Eye (tissue), 1 donor: ENCODE results near the gene NFAT5.
"Not testable (repeated sequence)": the region's sequence is repeated elsewhere in the genome, so short reads cannot be mapped to it uniquely, and the experiment has no call there.

Experiments
- DNase-seq: peaks from one replicate; pipeline ENCODE4 v3.0.0-alpha.2; 2015

The NFAT5 gene

DNA sequence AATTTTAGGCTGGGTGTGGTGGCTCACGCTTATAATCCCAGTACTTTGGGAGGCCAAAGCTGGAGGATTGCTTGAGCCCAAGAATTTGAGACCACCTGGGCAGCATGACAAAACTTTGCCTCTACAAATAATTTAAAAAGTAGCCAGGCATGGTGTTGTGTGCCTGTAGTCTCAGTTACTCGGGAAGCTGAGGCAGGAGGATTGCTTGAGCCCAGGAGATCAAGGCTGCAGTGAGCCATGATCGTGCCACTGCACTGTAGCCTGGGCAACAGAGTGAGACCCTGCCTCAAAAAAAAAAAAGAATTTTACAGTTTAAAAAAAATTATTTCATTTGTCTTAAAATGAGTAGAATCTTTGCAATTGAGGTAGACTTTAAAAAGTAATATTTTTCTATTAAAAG lies 78.2 kb downstream of the NFAT5 start:
- not testable (repeated sequence) for DNase-seq

DNA sequence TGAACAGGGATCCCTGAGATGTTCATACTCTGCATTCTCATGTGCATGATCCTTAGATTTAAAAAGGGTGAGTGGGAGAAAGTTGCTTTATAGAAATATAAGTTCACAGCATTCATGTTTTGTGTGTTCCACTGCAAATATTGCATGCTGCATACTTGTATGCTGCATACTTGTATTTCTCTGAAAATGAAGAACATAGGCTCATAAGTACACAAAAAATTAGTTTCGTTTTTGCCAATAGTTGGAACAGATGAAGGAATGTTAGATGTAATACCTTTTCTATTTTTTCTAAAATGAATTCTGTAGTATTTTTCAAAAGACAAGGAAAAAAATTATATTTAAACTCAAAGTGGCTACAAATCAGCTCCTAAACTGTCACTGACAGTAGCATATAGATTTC lies 79.0 kb downstream of the NFAT5 start:
- no peak for DNase-seq

DNA sequence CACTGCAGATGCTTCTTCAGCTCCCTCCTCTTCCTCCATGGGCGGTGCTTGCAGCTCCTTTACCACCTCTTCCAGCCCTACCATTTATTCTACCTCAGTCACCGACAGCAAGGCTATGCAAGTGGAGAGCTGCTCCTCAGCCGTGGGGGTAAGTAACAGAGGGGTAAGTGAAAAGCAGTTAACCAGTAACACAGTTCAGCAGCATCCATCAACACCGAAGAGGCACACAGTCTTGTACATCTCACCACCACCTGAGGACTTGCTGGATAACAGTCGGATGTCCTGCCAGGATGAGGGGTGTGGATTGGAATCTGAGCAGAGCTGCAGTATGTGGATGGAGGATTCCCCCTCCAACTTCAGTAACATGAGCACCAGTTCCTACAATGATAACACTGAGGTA lies 81.3 kb downstream of the NFAT5 start:
- DNase-seq, result no peak

DNA sequence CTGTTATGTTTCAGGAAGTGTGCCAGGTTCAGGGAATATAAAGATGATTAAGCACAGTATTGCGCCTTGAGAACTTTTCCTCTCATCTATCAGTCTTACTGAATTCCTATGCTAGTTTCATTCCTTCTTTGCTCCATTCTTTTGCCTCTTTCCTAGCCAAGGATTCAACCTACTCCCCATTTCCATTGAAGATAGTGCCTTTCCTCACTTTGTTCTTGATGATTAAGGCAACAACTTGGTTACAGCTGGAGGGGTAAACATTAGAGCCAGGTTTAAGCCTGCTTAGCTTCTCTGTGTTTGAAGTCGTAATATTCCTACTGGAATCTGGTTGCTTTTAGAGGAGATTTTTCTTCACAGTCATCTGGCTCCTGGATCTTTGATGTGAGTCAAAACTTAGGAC lies 85.5 kb downstream of the NFAT5 start:
- DNase-seq, result no peak

DNA sequence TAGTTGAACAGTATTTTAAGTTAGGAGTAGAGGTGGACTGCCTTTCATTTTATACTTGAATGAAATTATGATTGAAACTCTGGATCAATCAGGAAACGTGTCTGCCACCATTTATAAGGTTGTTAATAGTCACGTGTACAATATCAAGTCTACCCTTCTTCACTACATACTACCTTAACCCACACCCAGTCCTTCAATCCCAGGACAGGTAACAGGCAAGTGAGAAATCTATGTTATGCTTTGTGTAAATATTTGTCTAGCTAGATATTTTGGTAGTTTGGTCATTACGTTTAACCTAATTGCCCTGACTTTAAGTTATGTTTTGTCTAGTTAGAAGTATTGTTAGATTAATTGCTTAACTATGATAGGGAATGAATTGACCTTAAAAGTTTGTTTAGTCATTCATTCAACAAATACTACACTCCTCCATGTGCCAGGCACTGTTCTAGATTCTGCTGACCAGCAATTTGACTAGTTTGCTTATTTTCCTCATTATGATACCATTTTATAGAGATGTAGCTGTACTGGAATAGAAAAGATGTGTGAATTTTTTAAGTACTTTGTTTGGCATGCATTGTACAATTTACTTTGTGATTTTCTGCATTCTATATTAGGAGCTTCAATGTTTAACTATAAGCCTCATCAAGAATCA lies 88.6 kb downstream of the NFAT5 start:
- DNase-seq, result no peak

DNA sequence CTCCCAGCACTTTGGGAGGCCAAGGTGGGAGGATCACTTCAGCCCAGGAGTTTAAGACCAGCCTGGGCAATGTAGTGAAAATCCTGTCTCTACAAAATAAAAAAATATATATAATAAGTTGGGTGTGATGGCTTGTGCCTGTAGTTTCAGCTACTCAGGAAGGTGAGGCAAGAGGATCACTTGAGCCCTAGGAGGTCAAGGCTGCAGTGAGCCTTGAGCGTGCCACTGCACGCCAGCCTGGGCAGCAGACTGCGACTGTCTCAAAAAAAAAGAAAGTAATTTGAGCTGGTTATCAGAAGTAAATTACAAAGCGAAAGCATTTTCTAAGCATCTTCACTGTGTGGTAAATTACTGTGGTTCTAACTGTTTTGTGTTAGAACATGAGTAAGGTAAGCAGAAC lies 94.4 kb downstream of the NFAT5 start:
- DNase-seq, result no peak

DNA sequence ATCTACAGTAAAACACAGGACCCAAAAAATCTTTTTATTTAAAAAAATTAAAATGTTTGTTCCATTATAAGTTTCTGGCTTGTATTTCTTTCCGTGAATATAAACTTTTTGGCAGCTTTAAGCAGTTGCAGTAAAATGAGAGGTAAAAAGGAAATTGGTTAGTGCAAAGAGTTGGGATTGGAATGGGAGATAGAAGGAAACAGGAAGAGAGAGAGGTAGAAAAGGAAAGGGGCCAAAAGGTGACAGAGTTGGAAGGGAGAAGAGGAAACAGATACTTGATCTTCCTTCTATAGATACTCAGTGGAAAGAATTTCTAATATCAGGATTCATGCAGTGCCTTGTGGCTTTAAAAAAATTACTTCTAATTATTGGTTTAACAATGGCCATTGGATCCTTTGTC lies 97.1 kb downstream of the NFAT5 start:
- no peak for DNase-seq

DNA sequence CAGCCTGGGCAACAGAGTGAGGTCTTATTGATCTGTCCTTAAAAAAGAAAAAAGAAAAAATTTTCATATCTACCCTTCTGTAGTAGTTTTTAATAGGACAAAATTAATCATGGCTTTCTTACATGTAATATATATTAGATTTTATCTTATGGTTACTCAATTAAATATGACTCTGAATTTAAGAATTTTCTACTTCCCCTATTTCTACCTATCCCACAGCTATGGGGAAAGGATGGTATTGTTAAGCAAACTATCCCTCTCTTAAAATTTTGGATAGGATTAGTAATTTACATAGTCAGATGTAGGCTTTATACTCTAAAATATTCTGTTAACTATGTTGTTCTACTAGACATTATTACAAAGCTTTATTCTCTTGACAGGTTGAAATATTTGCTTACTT lies 98.1 kb downstream of the NFAT5 start:
- DNase-seq, result no peak

DNA sequence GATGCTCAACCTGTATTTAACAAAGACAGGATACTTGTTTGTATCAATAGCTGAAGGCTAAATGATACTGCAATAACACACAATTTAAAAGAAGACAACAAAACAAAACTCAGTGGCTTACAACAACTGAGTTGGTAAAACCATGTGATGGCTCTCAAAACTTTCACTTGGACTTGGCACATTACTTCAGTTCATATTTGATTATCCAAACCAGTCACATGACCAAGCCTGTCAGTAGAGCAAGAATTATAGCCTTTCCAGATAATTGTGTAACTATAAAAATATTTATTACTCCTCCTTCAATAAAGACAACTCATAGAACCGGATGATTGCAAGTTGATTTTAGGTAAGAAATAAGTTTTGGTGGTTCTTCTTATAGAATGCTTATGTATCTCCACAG lies 103.8 kb downstream of the NFAT5 start:
- no peak for DNase-seq

DNA sequence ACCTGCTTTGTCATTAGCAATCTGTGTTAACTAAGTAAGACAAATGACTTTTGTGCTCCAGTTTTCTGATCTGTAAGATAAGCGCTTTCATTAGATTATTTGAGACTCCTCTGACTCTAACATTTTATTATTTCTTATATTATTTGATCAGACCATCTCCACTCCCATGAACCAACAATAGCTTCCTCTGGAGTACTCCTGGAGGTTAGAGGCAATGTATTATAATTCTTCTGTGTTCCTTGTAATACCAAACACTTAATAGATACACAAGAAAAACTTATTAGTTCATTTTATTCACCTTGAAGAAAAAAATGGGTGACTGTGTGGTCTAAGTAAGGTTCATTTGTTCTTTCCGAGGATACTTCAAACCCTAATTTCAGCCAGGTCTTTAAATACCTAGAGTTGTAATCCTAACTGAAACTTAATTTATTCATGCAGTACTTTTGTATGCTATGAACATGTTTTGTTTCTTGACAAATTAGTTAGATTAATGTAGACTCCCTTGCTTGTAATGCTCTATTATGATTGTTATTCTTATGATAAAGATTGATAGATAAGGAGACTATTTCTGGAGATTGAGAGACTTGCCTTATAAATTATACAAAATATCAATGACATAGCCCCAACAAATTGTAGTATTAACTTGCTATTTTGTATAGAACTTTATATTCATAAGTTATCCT lies 106.7 kb downstream of the NFAT5 start:
- DNase-seq, result no peak

DNA sequence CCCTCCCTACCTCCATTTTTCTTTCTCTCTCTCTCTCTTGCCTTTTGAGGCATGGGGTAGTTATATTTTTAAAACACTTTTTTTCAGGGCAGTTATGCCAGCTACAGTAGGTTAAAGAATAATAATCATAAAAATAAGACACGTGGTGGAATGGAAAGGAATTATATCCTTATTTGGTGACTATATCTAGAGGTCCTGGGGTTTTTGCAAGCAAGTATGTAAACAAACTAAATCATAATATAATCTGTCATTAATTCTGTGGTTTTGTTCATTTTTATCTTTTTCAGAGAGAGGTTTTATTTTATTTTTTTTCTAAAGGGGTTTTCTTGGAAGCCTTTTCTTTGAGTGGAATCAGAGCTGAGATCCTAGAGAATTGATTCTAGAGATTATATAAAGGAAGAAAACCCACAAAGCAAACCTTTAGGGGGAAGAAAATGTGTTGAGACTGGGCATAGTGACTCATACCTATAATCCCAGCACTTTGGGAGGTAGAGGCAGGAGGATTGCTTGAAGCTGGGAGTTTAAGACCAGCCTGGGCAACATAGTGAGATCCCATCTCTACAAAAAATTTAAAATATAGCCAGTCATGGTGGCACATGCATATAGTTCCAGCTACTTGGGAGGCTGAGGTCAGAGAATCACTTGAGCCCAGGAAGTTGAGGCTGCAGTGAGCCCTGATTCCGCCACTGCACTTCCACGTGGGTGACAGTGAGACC lies 107.4 kb downstream of the NFAT5 start:
- DNase-seq, result no peak

DNA sequence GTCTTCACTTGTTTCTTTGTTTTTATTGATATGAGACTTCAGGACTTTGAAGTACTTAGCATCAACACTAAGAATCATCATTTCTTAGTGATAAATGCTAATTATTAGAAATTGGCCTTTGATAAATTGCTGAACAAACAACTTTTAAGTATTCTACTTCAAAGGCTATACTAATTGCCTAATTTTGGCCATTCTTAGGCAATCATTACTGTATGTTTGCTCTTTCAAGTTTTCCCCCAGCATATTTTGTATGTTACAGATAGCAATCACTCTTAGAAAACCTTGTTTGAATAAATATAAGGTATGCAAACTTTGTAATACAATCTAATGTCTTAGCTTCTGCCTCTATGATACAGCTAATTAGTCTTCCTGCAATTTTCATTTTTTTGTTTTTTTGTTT lies 114.6 kb downstream of the NFAT5 start:
- DNase-seq, result no peak

DNA sequence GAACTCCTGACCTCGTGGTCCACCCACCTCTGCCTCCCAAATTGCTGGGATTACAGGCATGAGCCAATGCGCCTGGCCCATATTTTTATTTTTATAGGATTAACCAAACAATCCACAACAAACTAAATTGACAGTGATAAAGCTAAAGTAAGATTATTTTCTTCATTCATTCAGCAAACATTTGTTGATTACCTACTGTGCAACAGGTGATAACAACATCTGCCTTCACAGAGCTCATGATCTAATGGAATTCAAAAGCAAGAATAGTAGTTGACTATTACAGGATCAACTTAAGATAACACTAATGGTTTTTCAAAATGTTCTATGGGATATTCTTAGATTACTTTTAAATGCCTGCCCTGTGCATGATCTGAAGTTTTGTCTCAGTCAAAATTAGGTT lies 122.8 kb downstream of the NFAT5 start:
- no peak for DNase-seq

DNA sequence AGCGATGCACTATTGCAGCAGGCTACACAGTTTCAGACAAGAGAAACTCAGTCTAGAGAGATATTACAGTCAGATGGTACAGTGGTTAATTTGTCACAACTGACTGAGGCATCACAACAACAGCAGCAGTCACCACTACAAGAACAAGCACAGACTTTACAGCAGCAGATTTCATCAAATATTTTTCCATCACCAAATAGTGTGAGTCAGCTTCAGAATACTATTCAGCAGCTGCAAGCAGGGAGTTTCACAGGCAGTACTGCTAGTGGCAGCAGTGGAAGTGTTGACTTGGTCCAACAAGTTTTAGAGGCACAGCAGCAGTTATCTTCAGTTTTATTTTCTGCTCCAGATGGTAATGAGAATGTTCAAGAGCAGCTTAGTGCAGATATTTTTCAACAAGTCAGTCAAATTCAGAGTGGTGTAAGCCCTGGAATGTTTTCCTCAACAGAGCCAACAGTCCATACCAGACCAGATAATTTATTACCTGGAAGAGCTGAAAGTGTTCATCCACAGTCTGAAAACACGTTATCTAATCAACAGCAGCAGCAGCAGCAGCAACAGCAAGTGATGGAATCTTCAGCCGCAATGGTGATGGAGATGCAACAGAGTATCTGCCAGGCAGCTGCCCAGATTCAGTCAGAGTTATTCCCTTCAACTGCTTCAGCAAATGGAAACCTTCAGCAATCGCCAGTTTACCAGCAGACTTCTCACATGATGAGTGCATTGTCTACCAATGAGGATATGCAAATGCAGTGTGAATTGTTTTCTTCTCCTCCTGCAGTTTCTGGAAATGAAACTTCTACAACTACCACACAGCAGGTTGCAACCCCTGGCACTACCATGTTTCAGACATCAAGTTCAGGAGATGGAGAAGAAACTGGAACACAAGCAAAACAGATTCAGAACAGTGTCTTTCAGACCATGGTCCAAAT lies 126.5 kb downstream of the NFAT5 start:
- DNase-seq, result no peak

DNA sequence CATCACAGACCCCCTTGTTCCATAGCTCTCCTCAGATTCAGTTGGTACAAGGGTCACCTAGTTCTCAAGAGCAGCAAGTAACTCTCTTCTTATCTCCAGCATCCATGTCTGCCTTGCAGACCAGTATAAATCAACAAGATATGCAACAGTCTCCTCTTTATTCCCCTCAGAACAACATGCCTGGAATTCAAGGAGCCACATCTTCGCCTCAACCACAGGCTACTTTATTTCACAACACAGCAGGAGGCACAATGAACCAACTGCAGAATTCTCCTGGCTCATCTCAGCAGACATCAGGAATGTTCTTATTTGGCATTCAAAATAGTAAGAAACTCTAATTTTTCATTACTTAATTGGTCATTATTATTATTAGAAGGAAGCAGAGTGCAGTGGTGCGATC lies 128.2 kb downstream of the NFAT5 start:
- no peak for DNase-seq

DNA sequence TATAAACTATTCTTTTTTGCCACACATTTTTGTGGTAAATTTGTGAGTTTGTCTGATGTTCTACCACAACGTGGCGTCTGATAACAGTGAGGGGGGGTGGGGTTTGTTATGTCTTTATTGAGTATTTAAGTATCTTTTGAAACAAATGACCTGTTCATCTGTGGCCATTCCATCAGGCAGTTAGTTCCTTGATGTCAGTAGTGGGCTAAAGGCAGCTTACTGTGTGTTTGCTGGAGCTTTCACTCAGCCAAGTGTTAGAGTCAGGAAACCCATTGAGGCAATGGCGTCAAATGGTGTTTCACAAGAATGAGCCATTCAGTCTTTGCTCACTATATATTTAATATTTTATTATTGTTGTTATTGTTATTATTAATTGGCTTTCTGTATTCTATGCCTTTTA lies 132.6 kb downstream of the NFAT5 start:
- DNase-seq, result no peak

DNA sequence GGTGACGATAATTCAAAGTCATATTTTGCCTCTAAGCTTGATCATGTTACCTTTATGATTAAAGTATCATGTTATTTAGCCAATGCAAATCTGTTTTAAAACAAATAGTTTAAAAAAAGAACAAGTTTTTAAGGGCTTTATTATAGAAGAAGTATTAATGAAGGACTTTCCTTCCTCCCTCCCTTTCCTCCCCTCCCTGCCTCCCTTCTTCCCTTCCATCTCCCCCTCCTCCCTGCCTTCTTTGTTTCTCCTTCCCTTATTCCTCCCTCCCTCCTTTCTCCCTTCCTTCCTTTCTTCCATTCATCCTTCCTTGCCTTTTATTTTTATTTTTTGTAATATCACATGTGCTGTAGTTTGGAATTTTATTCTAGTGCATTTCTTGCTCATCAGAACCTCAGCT lies 134.1 kb downstream of the NFAT5 start:
- no peak for DNase-seq

DNA sequence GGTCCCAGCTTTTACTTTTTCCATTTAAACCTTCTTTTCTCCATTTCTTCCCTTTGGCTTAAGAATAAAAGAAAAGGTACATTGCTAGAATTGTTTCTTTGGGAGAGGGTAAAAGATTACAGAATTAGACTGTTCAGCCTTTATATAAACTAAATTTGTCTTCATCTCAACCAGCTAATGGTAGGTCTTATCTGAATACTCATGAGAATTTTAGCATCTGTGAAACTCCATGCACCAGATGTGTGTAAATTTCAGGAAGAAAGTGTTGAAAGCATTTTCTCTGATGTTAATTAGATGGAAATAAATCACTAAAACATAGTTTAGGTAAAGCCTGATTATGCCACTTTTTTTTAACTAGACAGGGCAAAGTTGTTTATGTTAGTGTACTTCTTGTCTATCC lies 135.7 kb downstream of the NFAT5 start:
- no peak for DNase-seq

DNA sequence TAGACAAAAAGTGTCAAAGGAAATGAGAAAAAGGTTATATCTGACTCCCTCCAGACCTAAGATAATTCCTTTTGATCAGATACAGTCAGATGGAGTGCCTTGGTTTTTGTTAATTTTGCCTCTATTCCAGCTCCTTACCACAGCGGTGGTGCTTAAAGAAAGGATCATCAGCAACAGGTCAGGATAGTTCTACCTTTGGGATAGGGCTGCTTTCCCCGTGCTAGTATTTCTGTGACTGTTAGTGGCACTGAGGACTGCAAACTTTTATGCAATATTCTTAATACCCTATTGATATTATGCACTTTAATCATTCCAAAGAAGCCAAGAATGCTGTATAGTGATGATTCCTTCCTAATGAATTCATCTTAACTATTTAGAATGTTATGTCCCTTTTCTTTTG lies 136.1 kb downstream of the NFAT5 start:
- DNase-seq, result no peak

DNA sequence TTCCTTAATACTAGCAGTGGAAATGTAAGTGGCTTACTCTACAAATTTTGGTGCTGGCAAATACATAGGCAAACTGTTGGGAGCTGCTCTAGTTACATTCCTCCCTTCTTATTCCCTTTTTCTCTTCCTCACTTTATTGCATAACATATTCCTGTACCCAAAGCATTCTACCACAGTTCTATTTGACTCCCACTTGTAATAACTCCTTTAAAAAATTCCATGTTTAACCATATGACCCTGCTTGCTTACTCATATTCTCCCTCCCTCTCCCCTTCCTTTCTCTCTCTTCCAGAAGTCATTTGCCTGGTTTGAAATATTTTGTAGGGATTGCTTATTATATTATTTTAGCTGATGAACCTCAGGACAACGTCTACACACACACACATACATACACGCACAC lies 137.9 kb downstream of the NFAT5 start:
- DNase-seq, result no peak

DNA sequence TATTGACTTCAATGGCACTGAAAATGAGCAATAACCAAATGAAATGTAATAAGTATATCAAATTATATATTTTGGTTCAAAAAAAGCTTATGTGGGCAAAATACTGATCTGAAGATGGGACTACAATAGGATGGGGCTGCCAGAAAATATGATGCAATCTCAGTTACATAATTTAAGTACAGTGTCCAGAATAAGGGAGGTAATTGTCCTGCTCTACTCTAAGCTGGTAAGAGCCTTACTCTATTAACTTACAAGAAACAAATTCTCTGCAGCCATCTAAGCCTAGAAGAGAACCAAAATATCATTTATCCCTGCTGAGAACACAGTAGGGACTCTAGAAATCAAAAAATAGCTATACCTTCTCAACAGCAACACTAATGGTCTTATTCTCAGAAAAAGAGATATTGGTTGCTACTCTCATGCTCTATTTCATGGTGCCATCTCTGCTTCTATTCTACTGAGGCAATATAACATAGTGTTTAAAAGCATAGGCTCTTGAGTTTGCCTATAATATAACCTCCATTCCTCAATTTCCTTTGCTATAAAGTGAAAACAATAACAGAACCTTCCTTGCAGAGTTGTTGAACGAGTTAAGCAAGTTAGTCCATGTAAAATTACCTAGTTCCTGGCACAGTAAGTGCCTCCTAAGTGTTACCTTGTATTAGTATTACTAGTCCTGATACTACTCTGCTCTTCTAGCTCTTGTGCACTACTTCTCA lies 140.6 kb downstream of the NFAT5 start:
- DNase-seq, result no peak

DNA sequence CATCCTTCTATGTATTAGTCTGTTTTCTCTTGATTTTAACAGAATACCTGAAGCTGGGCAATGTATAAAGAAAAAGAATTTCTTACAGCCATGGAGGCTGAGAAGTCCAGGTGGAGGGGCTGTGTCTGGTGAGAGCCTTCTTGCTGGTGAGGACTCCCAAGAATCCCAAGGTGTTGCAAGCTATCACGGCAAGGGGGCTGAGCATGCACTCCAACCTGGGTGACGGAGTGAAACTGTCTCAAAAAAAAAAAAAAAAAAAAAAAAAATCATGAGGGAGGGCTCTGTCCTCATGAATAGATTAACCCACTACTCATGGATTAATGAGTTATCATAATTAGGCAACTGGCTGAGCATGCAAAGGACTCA lies 141.2 kb downstream of the NFAT5 start:
- no peak for DNase-seq
